Activated T-helper 1 cell treated with anti-CD3 and anti-CD28 coated beads, Interleukin-12 subunit alpha, Interleukin-12 subunit beta, Interleukin-2, Interleukin-4 antibody, amounts not matched to agents 30 ng/mL and 10 ng/mL and 1 ng/mL, durations not matched to agents 14 hours and 24 hours and 36 hours (primary cell): ENCODE measurements around the gene EFCAB11. TPM values are rescaled to one million over a fixed set of nuclear protein-coding genes. Genes with fewer than 3 reads are reported as not detected.
"Not testable (repeated sequence)": the region's sequence is repeated elsewhere in the genome, so short reads cannot be mapped to it uniquely, and the experiment has no call there.

Source experiments
- DNase-seq: peaks from one replicate; pipeline ENCODE4 v3.0.0; 2021; ENCODE audit warnings: low spot score
- H3K27ac Mint-ChIP-seq: one replicate; pipeline ENCODE4 v1.8.0; 2021; ENCODE audit warnings: mild to moderate bottlenecking, mixed read lengths
- H3K27me3 Mint-ChIP-seq: one replicate; pipeline ENCODE4 v1.8.0; 2022; ENCODE audit warnings: mild to moderate bottlenecking, moderate library complexity, mixed read lengths; ENCODE audit not compliant: insufficient read depth
- H3K36me3 Mint-ChIP-seq: one replicate; pipeline ENCODE4 v1.8.0; 2021; ENCODE audit warnings: low read depth, mixed read lengths
- H3K4me1 Mint-ChIP-seq: one replicate; pipeline ENCODE4 v1.8.0; 2021; ENCODE audit warnings: low read depth, mixed read lengths
- H3K4me3 Mint-ChIP-seq: one replicate; pipeline ENCODE4 v1.8.0; 2021; ENCODE audit warnings: mild to moderate bottlenecking, moderate library complexity, mixed read lengths
- H3K9me3 Mint-ChIP-seq: one replicate; pipeline ENCODE4 v1.8.0; 2021; ENCODE audit warnings: mixed read lengths
- intact Hi-C: fragments of 100-400 bp; cut with micrococcal nuclease; formaldehyde crosslinking; loops from one replicate; pipeline ENCODE4 v1.15.1; 2024
- total RNA-seq: library from RNA; stranded (reverse); gene quantifications from 2 replicates; pipeline ENCODE4 v1.2.3, GENCODE V29; 2022

EFCAB11 gene
- total RNA-seq, 1 donor from 2014 or later = 8.2 TPM

- Mint-ChIP-seq H3K27me3 (peaks cover 5% of the 10 kb centered on the region), H3K27ac (no peak overlapping the region), H3K4me3 (no peak overlapping the region), H3K36me3 (no peaks in the 10 kb centered on the region), H3K9me3 (no peaks in the 10 kb centered on the region), H3K4me1 (peaks cover 15% of the 10 kb centered on the region)
- intact Hi-C loops = no loop called here
- no peak for DNase-seq
Measured at GRCh38 chr14:89902881-89903280, 51.6 kb downstream of the EFCAB11 start.

DNA sequence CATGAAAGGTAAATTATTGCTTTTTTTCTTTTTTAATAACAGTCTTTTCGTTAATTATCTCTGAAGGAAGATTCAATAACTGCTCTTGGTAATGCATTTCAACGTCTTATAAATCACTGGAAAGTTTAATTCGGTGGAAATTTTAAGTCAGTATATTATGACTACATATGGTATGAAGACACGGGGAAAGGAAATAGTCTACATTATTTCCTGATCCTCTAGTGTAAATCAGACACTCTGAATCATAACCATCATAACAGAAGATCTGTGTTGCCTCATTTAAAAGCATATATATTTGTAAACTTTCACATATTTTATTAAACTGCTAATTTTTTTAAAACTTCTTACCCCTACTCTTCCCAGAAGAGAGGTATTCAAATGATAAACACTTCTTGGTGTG, 53.7 kb downstream of the EFCAB11 start:
- Mint-ChIP-seq H3K27me3 (peaks cover 5% of the 10 kb centered on the region), H3K4me1 (peaks cover 15% of the 10 kb centered on the region), H3K36me3 (no peaks in the 10 kb centered on the region), H3K27ac (no peak overlapping the region), H3K4me3 (no peak overlapping the region), H3K9me3 (no peaks in the 10 kb centered on the region)
- no peak for DNase-seq
- intact Hi-C loops = loop anchor here (1.0 kb wide), 2 partner anchors 861 to 874 kb away; no protein-coding TSS in a partner anchor

- DNase-seq = no peak
- peaks cover 7% of the 10 kb centered on the region for H3K4me1 Mint-ChIP-seq
- no peaks in the 10 kb centered on the region for H3K36me3 Mint-ChIP-seq
- H3K9me3 Mint-ChIP-seq = no peaks in the 10 kb centered on the region
- H3K27me3 Mint-ChIP-seq = peaks cover 5% of the 10 kb centered on the region
- intact Hi-C loops = loop anchor here (1.0 kb wide), 2 partner anchors 860 to 873 kb away; no protein-coding TSS in a partner anchor
- no peak overlapping the region for H3K4me3 Mint-ChIP-seq
- no peak overlapping the region for H3K27ac Mint-ChIP-seq
Measured at GRCh38 chr14:89899917-89900663, 54.4 kb downstream of the EFCAB11 start.

GRCh38 chr14:89899291-89899690, 55.2 kb downstream of the EFCAB11 start:
- Mint-ChIP-seq H3K9me3 (no peaks in the 10 kb centered on the region), H3K27ac (no peak overlapping the region), H3K4me3 (no peak overlapping the region), H3K4me1 (peaks cover 7% of the 10 kb centered on the region), H3K36me3 (no peaks in the 10 kb centered on the region), H3K27me3 (peaks cover 5% of the 10 kb centered on the region)
- DNase-seq = no peak
- intact Hi-C loops = no loop called here

GRCh38 chr14:89893388-89893787, 61.1 kb downstream of the EFCAB11 start:
- H3K4me1 Mint-ChIP-seq, DNase-seq, intact Hi-C loops, H3K9me3 Mint-ChIP-seq, H3K27me3 Mint-ChIP-seq, H3K36me3 Mint-ChIP-seq, H3K27ac Mint-ChIP-seq, H3K4me3 Mint-ChIP-seq: not testable (repeated sequence)

- Mint-ChIP-seq H3K27ac (no peak overlapping the region), H3K9me3 (no peaks in the 10 kb centered on the region), H3K4me1 (no peaks in the 10 kb centered on the region), H3K27me3 (no peaks in the 10 kb centered on the region), H3K36me3 (no peaks in the 10 kb centered on the region), H3K4me3 (no peak overlapping the region)
- no peak for DNase-seq
- intact Hi-C loops = no loop called here
Measured at GRCh38 chr14:89892953-89893352, 61.6 kb downstream of the EFCAB11 start.

DNA sequence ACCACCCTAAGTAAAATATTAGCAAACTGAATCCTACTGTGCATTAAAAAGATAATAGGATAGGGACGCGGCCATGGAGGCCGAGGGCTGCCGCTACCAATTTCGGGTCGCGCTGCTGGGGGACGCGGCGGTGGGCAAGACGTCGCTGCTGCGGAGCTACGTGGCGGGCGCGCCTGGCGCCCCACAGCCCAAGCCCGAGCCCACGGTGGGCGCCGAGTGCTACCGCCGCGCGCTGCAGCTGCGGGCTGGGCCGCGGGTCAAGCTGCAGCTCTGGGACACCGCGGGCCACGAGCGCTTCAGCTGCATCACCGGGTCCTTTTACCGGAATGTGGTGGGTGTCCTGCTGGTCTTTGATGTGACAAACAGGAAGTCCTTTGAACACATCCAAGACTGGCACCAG, 62.8 kb downstream of the EFCAB11 start:
- H3K4me1 Mint-ChIP-seq, H3K27ac Mint-ChIP-seq, H3K9me3 Mint-ChIP-seq, DNase-seq, H3K27me3 Mint-ChIP-seq, H3K4me3 Mint-ChIP-seq, H3K36me3 Mint-ChIP-seq, intact Hi-C loops: not testable (repeated sequence)

DNA sequence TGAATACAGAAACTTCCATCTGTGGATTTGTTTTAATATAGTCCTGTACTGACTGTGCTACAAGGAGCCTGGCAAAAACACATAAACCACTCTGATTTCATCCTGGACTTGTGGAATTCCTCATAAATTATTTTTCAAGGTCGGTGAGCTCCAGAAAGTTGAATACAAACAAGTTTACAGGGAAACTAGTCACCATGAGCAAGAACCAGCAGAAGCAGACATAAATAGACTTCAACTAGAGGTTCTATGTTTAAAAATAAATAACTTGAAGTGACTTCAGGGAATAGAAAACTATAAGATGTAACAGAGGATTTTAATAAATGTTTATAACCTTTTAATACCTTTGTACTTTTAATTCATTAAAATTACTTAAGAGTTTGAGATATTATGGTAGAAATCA, 63.5 kb downstream of the EFCAB11 start:
- intact Hi-C loops = no loop called here
- Mint-ChIP-seq H3K36me3 (no peaks in the 10 kb centered on the region), H3K4me1 (no peaks in the 10 kb centered on the region), H3K27ac (no peak overlapping the region), H3K9me3 (no peaks in the 10 kb centered on the region), H3K27me3 (no peaks in the 10 kb centered on the region), H3K4me3 (no peak overlapping the region)
- DNase-seq = no peak

DNA sequence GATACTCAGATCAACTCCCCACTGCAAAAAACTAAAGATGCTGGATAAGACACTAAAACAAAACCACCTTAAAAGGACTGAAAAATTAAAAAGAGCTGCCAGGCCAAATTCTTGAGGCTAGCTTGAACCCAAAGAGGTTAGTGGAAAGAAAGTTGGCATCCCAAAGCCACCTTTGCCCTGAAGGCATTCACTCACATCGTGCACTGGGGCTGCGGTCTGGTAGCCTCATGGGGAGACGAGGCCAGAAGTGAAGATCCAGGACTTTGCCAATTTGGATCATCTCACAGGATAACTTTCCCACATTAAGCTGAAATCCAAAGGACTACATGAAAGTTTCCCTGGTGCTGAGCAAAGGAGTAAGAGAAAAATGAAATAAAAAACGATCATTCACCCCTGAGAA, 63.9 kb downstream of the EFCAB11 start:
- Mint-ChIP-seq H3K4me3 (no peak overlapping the region), H3K27ac (no peak overlapping the region), H3K36me3 (no peaks in the 10 kb centered on the region), H3K27me3 (no peaks in the 10 kb centered on the region), H3K9me3 (no peaks in the 10 kb centered on the region), H3K4me1 (no peaks in the 10 kb centered on the region)
- intact Hi-C loops = no loop called here
- DNase-seq = no peak

GRCh38 chr14:89889626-89890025, 64.9 kb downstream of the EFCAB11 start:
- Mint-ChIP-seq H3K4me1 (no peaks in the 10 kb centered on the region), H3K4me3 (no peak overlapping the region), H3K9me3 (no peaks in the 10 kb centered on the region), H3K27ac (no peak overlapping the region), H3K36me3 (no peaks in the 10 kb centered on the region), H3K27me3 (no peaks in the 10 kb centered on the region)
- intact Hi-C loops = no loop called here
- no peak for DNase-seq

DNA sequence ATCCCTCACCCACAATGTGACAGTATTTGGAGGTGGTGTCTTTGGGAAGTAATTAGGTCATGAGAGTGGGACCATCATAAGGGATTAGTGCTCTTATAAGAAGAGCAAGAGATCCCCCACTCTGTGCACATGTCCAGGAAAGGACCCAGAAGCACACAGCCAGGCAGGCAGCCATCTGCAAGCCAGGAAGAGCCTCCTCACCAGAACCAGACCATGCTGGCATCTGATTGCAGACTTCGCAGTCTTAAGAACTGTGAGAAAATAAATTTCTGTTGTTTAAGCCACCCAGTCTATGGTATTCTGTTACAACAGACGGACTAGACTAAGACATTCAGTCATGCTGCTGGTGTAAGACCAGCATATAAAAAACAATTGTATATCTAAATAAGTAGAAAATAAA, 69.8 kb downstream of the EFCAB11 start:
- Mint-ChIP-seq H3K9me3 (no peaks in the 10 kb centered on the region), H3K27me3 (no peaks in the 10 kb centered on the region), H3K4me3 (no peak overlapping the region), H3K4me1 (no peaks in the 10 kb centered on the region), H3K27ac (no peak overlapping the region), H3K36me3 (no peaks in the 10 kb centered on the region)
- no peak for DNase-seq
- intact Hi-C loops = no loop called here

DNA sequence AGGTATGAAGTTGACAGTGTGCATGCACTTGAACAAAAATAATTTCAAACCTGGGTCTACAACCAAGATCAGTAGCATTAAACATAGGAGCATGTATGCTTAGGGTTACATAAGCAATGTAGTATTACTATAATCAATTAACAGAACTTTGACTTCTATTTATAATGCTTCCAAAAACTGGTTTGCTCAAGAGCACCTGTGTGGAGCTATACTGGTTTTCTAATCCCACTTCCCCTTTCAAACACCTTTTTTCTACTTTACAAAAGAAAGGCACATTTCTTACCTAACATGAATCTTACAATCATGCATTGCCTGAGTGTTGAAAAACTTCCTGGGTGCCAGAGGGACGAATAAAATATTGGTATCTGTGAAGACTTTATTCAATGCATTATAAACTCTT, 72.7 kb downstream of the EFCAB11 start:
- no peak overlapping the region for H3K4me3 Mint-ChIP-seq
- peaks cover 8% of the 10 kb centered on the region for H3K27me3 Mint-ChIP-seq
- H3K9me3 Mint-ChIP-seq = no peaks in the 10 kb centered on the region
- no peak overlapping the region for H3K27ac Mint-ChIP-seq
- no peaks in the 10 kb centered on the region for H3K36me3 Mint-ChIP-seq
- no peaks in the 10 kb centered on the region for H3K4me1 Mint-ChIP-seq
- intact Hi-C loops = no loop called here
- DNase-seq = no peak

DNA sequence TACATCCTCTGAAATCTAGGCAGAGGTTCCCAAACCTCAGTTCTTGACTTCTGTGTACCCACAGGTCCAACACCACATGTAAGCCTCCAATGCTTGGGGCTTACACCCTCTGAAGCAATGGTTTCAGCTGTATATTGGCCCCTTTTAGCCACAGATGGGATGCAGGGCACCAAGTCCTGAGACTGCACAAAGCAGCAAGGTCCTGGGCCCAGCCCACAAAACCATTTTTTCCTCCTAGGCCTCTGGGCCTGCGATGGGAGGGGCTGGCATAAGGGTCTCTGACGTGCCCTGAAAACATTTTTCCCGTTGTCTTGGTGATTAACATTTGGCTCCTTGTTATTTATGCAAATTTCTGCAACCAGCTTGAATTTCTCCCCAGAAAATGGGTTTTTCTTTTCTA, 80.4 kb downstream of the EFCAB11 start:
- H3K27me3 Mint-ChIP-seq, H3K4me1 Mint-ChIP-seq, intact Hi-C loops: not testable (repeated sequence)

GRCh38 chr14:89870316-89870715, 84.2 kb downstream of the EFCAB11 start:
- no peaks in the 10 kb centered on the region for H3K36me3 Mint-ChIP-seq
- DNase-seq = no peak
- H3K9me3 Mint-ChIP-seq = peaks cover 2% of the 10 kb centered on the region
- intact Hi-C loops = no loop called here
- no peak overlapping the region for H3K4me3 Mint-ChIP-seq
- no peaks in the 10 kb centered on the region for H3K4me1 Mint-ChIP-seq
- H3K27me3 Mint-ChIP-seq = no peaks in the 10 kb centered on the region
- no peak overlapping the region for H3K27ac Mint-ChIP-seq

More for the DNA sequence above, 80.4 kb downstream of the EFCAB11 start:
- not testable (repeated sequence) for H3K9me3 Mint-ChIP-seq, H3K4me3 Mint-ChIP-seq, H3K27ac Mint-ChIP-seq, H3K36me3 Mint-ChIP-seq, DNase-seq
